ENCODE data around the gene PHLDB2. TPM values are rescaled to one million over a fixed set of nuclear protein-coding genes. Genes with fewer than 3 reads are reported as not detected.

The PHLDB2 gene
- total RNA-seq, 1 donor from 2014 or later: 2.5 TPM

DNA sequence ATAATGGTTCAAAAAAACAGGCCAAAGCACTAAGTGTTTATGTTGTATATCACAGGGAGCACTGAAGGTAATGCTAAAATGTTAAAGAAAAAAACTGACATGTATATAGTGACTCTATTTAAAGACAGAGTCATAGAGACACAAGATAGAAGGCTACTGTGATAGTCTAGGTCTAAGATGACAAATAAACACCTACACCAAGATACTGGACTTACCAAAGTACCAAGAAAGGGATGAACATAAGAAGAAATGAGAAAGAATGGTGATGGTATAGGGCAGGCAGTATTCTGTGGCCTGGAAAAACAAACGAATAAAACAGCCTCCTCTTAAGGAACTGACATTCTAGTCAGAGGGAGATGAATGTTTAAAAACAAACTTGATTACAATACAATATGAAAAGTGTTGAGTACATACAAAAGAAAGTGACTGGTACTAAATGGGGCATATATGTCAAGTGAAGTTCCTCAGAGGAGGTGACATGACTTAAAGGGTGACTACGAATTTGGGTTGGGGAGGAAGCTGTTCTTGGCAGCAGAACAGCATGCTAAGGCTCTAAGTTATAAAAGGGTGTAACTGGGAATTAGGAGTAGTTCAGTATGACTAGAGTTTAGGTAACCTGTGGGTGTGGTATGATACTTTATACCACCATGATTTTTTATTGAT is 125.7 kb downstream of the PHLDB2 start:
- H3K36me3 Mint-ChIP-seq (ENCODE audit: low read depth): peaks cover 57% of the 10 kb centered on the region
- no peaks in the 10 kb centered on the region for H3K27me3 Mint-ChIP-seq
- ChIA-PET POLR2A (no interaction called here), CTCF (interaction anchor here (8.8 kb wide), 1 partner anchor 29 kb away, joined by 81 read pairs; no protein-coding TSS in a partner anchor)
- TF ChIP-seq CTCF (IDR thresholded peaks at IDR 0.05): no peak
- intact Hi-C loops (cut with micrococcal nuclease): no loop called here
- peaks cover 51% of the 10 kb centered on the region for H3K4me1 Mint-ChIP-seq
- DNase-seq: no peak
- no peaks in the 10 kb centered on the region for H3K9me3 Mint-ChIP-seq
- no peak overlapping the region for H3K4me3 Mint-ChIP-seq
- no peak for ATAC-seq (ENCODE audit: low read depth)
- no peak overlapping the region for H3K27ac Mint-ChIP-seq

DNA sequence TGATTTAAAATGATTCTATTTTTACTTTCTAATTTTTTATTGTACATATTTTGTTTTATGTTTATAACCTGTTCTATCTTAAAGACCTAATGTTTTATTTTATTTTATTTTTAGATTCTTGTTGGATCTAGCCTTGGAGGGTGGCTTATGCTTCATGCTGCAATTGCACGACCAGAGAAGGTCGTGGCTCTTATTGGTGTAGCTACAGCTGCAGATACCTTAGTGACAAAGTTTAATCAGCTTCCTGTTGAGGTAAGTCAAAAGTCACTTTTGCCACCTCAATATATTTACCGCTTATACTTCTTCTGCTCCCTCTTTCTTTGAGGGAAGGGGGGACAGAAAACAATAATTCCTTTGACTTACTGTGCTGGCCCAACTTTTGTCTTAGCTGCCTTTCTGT is 127.7 kb downstream of the PHLDB2 start:
- Mint-ChIP-seq H3K27ac (no peak overlapping the region), H3K27me3 (no peaks in the 10 kb centered on the region), H3K9me3 (no peaks in the 10 kb centered on the region), H3K4me1 (peaks cover 30% of the 10 kb centered on the region), H3K4me3 (no peak overlapping the region), H3K36me3 (ENCODE audit: low read depth) (peaks cover 61% of the 10 kb centered on the region)
- no peak for DNase-seq
- intact Hi-C loops (cut with micrococcal nuclease): no loop called here
- POLR2A ChIA-PET: no interaction called here
- no peak for ATAC-seq (ENCODE audit: low read depth)
- no peak for TF ChIP-seq CTCF (IDR thresholded peaks at IDR 0.05)
- CTCF ChIA-PET: interaction anchor here (1.3 to 8.8 kb wide), 3 partner anchors 19 to 270 kb away, joined by 3 to 81 read pairs (median 3); no protein-coding TSS in a partner anchor

GRCh38 chr3:111989061-111989678 is 130.1 kb downstream of the PHLDB2 start:
- ChIA-PET POLR2A (interaction anchor here (0.7 to 1.4 kb wide), 3 partner anchors 10 to 22 kb away, joined by 4 to 5 read pairs (median 5); partner anchors contain the start of gene ABHD10), CTCF (interaction anchor here (0.8 to 8.8 kb wide), 16 partner anchors 9 to 411 kb away, joined by 3 to 81 read pairs (median 5); partner anchors contain the start of genes ABHD10 and TAGLN3)
- peak; percentile 74 for ATAC-seq (ENCODE audit: low read depth)
- intact Hi-C loops (cut with micrococcal nuclease): loop anchor here (1.0 kb wide), 3 partner anchors 10 to 54 kb away; partner anchors contain the start of gene ABHD10
- Mint-ChIP-seq H3K36me3 (ENCODE audit: low read depth) (peaks cover 68% of the 10 kb centered on the region), H3K4me1 (peaks cover 12% of the 10 kb centered on the region), H3K9me3 (no peaks in the 10 kb centered on the region), H3K27ac (no peak overlapping the region), H3K4me3 (no peak overlapping the region), H3K27me3 (no peaks in the 10 kb centered on the region)
- peak; percentile 37 for TF ChIP-seq CTCF (IDR thresholded peaks at IDR 0.05)
- no peak for DNase-seq

GRCh38 chr3:111993038-111993437 is 134.0 kb downstream of the PHLDB2 start:
- ChIA-PET CTCF (interaction anchor here (8.8 kb wide), 1 partner anchor 21 kb away, joined by 81 read pairs; no protein-coding TSS in a partner anchor), POLR2A (no interaction called here)
- no peak overlapping the region for H3K27ac Mint-ChIP-seq
- ATAC-seq (ENCODE audit: low read depth) (no peak), DNase-seq (no peak)
- TF ChIP-seq CTCF (IDR thresholded peaks at IDR 0.05): no peak
- H3K9me3 Mint-ChIP-seq: no peaks in the 10 kb centered on the region
- H3K27me3 Mint-ChIP-seq: peaks cover 6% of the 10 kb centered on the region
- H3K4me3 Mint-ChIP-seq: no peak overlapping the region
- H3K36me3 Mint-ChIP-seq (ENCODE audit: low read depth): peaks cover 45% of the 10 kb centered on the region
- intact Hi-C loops (cut with micrococcal nuclease): no loop called here
- H3K4me1 Mint-ChIP-seq: peaks cover 5% of the 10 kb centered on the region
